HepG2 (cell line): Measurements from ENCODE around the gene PCGF6. TPM values are rescaled to one million over a fixed set of nuclear protein-coding genes. Genes with fewer than 3 reads are reported as not detected.

ENCODE experiments used
- ATM ChIP-seq: fragments of 450-650 bp; IDR thresholded peaks from 2 replicates; pipeline ENCODE4 v1.7.1; 2017; ENCODE audit warnings: mild to moderate bottlenecking, borderline replicate concordance
- DNMT1 ChIP-seq: sonication (generic); formaldehyde crosslinking; IDR thresholded peaks from 2 replicates; pipeline ENCODE4 v1.5.1; 2020; ENCODE audit warnings: mild to moderate bottlenecking, missing genetic modification reagents
- MAFG ChIP-seq: sonication (generic); formaldehyde crosslinking; IDR thresholded peaks from 2 replicates; pipeline ENCODE4 v1.5.1; 2020; ENCODE audit warnings: mild to moderate bottlenecking, missing genetic modification reagents
- NR2F6 ChIP-seq, 2 experiments: IDR thresholded peaks; 2 replicates each; pipeline ENCODE4 v1.6.1; 2016; ENCODE audit warnings: antibody characterized with exemption in 1 of 2, mild to moderate bottlenecking in 1 of 2
- PHF5A ChIP-seq: IDR thresholded peaks from one replicate; pipeline ENCODE4 v1.6.1; 2018; ENCODE audit warnings: low read depth, missing genetic modification reagents; ENCODE audit not compliant: unreplicated experiment
- PRDM4 ChIP-seq: sonication (generic); formaldehyde crosslinking; IDR thresholded peaks from 2 replicates; pipeline ENCODE4 v1.9.0; 2021; ENCODE audit warnings: missing genetic modification reagents, borderline replicate concordance
- PTBP1 ChIP-seq: fragments of 200-400 bp; formaldehyde crosslinking; IDR thresholded peaks from 2 replicates; pipeline ENCODE4 v1.6.1; 2018; ENCODE audit warnings: low read length, low read depth; ENCODE audit not compliant: poor library complexity, severe bottlenecking
- REXO4 ChIP-seq: sonication (generic); formaldehyde crosslinking; IDR thresholded peaks from 2 replicates; pipeline ENCODE4 v1.8.0; 2022; ENCODE audit warnings: missing genetic modification reagents, mild to moderate bottlenecking, borderline replicate concordance
- SAP130 ChIP-seq: IDR thresholded peaks from 2 replicates; pipeline ENCODE4 v1.6.1; 2016; ENCODE audit warnings: low read depth
- SETDB1 ChIP-seq: sonication (generic); formaldehyde crosslinking; IDR thresholded peaks from 2 replicates; pipeline ENCODE4 v1.5.1; 2020; ENCODE audit warnings: missing genetic modification reagents, mild to moderate bottlenecking, borderline replicate concordance
- SIN3A ChIP-seq: IDR thresholded peaks from 2 replicates; pipeline ENCODE4 v1.6.1; 2011; ENCODE audit warnings: low read depth, mild to moderate bottlenecking, control low read depth, low read length, borderline replicate concordance
- SMAD9 ChIP-seq: sonication (generic); formaldehyde crosslinking; IDR thresholded peaks from 2 replicates; pipeline ENCODE4 v1.5.1; 2020; ENCODE audit warnings: mild to moderate bottlenecking, missing genetic modification reagents
- SNAPC5 ChIP-seq: sonication (generic); formaldehyde crosslinking; IDR thresholded peaks from 2 replicates; pipeline ENCODE4 v1.8.1; 2023; ENCODE audit warnings: mild to moderate bottlenecking, missing genetic modification reagents, borderline replicate concordance
- TOPORS ChIP-seq: sonication (generic); formaldehyde crosslinking; IDR thresholded peaks from 2 replicates; pipeline ENCODE4 v1.8.0; 2023; ENCODE audit warnings: mild to moderate bottlenecking, missing genetic modification reagents
- ZFAT ChIP-seq: sonication (generic); formaldehyde crosslinking; conservative IDR thresholded peaks from 2 replicates; pipeline ENCODE4 v1.8.1; 2023; ENCODE audit warnings: missing genetic modification reagents, inconsistent platforms
- ZFYVE20 ChIP-seq: sonication (generic); formaldehyde crosslinking; IDR thresholded peaks from 2 replicates; pipeline ENCODE4 v1.8.0; 2023; ENCODE audit warnings: low read depth, mild to moderate bottlenecking, moderate library complexity, missing genetic modification reagents, borderline replicate concordance
- ZNF251 ChIP-seq: sonication (generic); formaldehyde crosslinking; IDR thresholded peaks from 2 replicates; pipeline ENCODE4 v1.9.0; 2021; ENCODE audit warnings: mild to moderate bottlenecking, missing genetic modification reagents
- ZNF256 ChIP-seq: sonication (generic); formaldehyde crosslinking; conservative IDR thresholded peaks from 2 replicates; pipeline ENCODE4 v1.4.0; 2020; ENCODE audit warnings: missing genetic modification reagents
- ZNF430 ChIP-seq: sonication (generic); formaldehyde crosslinking; IDR thresholded peaks from 2 replicates; pipeline ENCODE4 v1.9.0; 2021; ENCODE audit warnings: mild to moderate bottlenecking, missing genetic modification reagents
- ZNF484 ChIP-seq: sonication (generic); formaldehyde crosslinking; IDR thresholded peaks from 2 replicates; pipeline ENCODE4 v1.5.1; 2020; ENCODE audit warnings: mild to moderate bottlenecking, low read depth, missing genetic modification reagents, borderline replicate concordance
- ZNF570 ChIP-seq: sonication (generic); formaldehyde crosslinking; IDR thresholded peaks from 2 replicates; pipeline ENCODE4 v1.4.0; 2020; ENCODE audit warnings: mild to moderate bottlenecking, missing genetic modification reagents, borderline replicate concordance
- ZNF773 ChIP-seq: sonication (generic); formaldehyde crosslinking; IDR thresholded peaks from 2 replicates; pipeline ENCODE4 v1.4.0; 2020; ENCODE audit warnings: missing genetic modification reagents, borderline replicate concordance
- polyA plus RNA-seq, 8 experiments: library from polyadenylated mRNA; depleted of rRNA in 3 of 8; stranded (reverse) in 7 of 8; unstranded in 1 of 8; fragments of >200 nt; fragmentation: Illumina TruSeq in 4 of 8; extraction: Trizol in 4 of 8; gene quantifications; 2 replicates each; pipeline versions ENCODE4 v1.2.1 to v1.2.3, GENCODE V29; 2011 to 2016; ENCODE audit warnings: low read depth in 4 of 8, missing spikeins in 1 of 8, mixed read lengths in 1 of 8; ENCODE audit not compliant: insufficient read depth in 1 of 8
- total RNA-seq, 5 experiments: library from RNA; depleted of rRNA; stranded (reverse); fragments of >200 nt; fragmentation: Illumina TruSeq; extraction: Trizol; gene quantifications; 2 replicates each; pipeline ENCODE4 v1.2.3, GENCODE V29; 2016; ENCODE audit warnings: low read depth in 1 of 5
- TF ChIP-seq, protein P1 (sequence below): sonication (generic); formaldehyde crosslinking; IDR thresholded peaks from 2 replicates; pipeline ENCODE4 v1.4.0; 2020; ENCODE audit warnings: low read depth, mild to moderate bottlenecking, missing genetic modification reagents
- TF ChIP-seq, protein P2 (sequence below): sonication (generic); formaldehyde crosslinking; IDR thresholded peaks from 2 replicates; pipeline ENCODE4 v1.5.0; 2020; ENCODE audit warnings: mild to moderate bottlenecking, missing genetic modification reagents, borderline replicate concordance

The PCGF6 gene
- total and polyA plus RNA-seq, 2 of the 13 experiments (the other 11 are each of a cell fraction or from before 2014, with no cell fraction given): 5.2 to 19.4 TPM

DNA sequence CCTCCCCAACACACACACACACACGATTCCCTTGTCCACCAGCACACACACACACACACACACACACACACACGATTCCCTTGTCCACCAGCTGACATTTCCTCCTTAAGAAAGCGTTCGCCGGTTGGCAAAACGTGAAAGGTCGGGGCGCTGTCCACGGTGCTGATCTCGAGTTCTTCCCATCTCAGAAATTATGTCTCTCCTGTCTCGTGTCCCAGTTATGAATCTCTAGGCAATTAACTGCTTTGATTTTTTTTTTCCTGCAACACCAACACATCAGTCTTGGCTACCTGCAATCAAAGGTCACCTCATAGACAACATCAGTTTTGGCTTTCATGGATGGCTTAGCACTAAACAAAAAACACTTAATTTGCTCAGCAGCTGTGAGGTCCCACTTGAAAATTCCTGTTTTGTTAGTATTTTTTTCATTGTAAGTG lies 72.1 kb downstream of the PCGF6 start (continued):
- TF ChIP-seq PRDM4 (CRISPR knock-in tag) (no peak), ZNF251 (CRISPR knock-in tag) (no peak), MAFG (CRISPR knock-in tag) (no peak), ZNF570 (CRISPR knock-in tag) (no peak), SIN3A (no peak), ATM (no peak), ZNF256 (CRISPR knock-in tag) (no peak), ZNF484 (CRISPR knock-in tag) (no peak), SMAD9 (CRISPR knock-in tag) (no peak), DNMT1 (CRISPR knock-in tag) (no peak), REXO4 (CRISPR knock-in tag) (no peak), ZFAT (CRISPR knock-in tag) (no peak), ZNF430 (CRISPR knock-in tag) (peak; percentile 69; the same call in 1 of the 2 replicates), ZNF773 (CRISPR knock-in tag) (no peak), TOPORS (no peak), SNAPC5 (CRISPR knock-in tag) (no peak), SETDB1 (CRISPR knock-in tag) (no peak), SAP130 (CRISPR knock-in tag) (peak; percentile 39; the same call in 1 of the 2 replicates), PTBP1 (no peak), NR2F6 (IDR thresholded peaks at IDR 0.05) (no peak), NR2F6 (CRISPR knock-in tag; IDR thresholded peaks at IDR 0.05) (no peak), PHF5A (CRISPR knock-in tag) (no peak), ZFYVE20 (CRISPR knock-in tag) (no peak)
- TF ChIP-seq, protein P1, sequence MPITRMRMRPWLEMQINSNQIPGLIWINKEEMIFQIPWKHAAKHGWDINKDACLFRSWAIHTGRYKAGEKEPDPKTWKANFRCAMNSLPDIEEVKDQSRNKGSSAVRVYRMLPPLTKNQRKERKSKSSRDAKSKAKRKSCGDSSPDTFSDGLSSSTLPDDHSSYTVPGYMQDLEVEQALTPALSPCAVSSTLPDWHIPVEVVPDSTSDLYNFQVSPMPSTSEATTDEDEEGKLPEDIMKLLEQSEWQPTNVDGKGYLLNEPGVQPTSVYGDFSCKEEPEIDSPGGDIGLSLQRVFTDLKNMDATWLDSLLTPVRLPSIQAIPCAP (CRISPR knock-in tag): no peak
- TF ChIP-seq, protein P2, sequence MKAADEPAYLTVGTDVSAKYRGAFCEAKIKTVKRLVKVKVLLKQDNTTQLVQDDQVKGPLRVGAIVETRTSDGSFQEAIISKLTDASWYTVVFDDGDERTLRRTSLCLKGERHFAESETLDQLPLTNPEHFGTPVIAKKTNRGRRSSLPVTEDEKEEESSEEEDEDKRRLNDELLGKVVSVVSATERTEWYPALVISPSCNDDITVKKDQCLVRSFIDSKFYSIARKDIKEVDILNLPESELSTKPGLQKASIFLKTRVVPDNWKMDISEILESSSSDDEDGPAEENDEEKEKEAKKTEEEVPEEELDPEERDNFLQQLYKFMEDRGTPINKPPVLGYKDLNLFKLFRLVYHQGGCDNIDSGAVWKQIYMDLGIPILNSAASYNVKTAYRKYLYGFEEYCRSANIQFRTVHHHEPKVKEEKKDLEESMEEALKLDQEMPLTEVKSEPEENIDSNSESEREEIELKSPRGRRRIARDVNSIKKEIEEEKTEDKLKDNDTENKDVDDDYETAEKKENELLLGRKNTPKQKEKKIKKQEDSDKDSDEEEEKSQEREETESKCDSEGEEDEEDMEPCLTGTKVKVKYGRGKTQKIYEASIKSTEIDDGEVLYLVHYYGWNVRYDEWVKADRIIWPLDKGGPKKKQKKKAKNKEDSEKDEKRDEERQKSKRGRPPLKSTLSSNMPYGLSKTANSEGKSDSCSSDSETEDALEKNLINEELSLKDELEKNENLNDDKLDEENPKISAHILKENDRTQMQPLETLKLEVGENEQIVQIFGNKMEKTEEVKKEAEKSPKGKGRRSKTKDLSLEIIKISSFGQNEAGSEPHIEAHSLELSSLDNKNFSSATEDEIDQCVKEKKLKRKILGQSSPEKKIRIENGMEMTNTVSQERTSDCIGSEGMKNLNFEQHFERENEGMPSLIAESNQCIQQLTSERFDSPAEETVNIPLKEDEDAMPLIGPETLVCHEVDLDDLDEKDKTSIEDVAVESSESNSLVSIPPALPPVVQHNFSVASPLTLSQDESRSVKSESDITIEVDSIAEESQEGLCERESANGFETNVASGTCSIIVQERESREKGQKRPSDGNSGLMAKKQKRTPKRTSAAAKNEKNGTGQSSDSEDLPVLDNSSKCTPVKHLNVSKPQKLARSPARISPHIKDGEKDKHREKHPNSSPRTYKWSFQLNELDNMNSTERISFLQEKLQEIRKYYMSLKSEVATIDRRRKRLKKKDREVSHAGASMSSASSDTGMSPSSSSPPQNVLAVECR (CRISPR knock-in tag): no peak; the same call in 1 of the 2 replicates
